ENCODE measurements around the gene PDHA1.

The PDHA1 gene

GRCh38 chrX:19377799-19378198 is 34.1 kb downstream of the PDHA1 start:
- DNase-seq = no peak

- DNase-seq = no peak
Measured at GRCh38 chrX:19381326-19381725, 37.6 kb downstream of the PDHA1 start.

- peak; percentile 50 for DNase-seq
Measured at GRCh38 chrX:19382555-19383145, 38.9 kb downstream of the PDHA1 start.

- DNase-seq = no peak
Measured at GRCh38 chrX:19386679-19387078, 43.0 kb downstream of the PDHA1 start.

GRCh38 chrX:19388064-19388679 is 44.4 kb downstream of the PDHA1 start:
- DNase-seq = no peak

- DNase-seq = no peak
Measured at GRCh38 chrX:19388741-19389140, 45.0 kb downstream of the PDHA1 start.

GRCh38 chrX:19389227-19389845 is 45.6 kb downstream of the PDHA1 start:
- no peak for DNase-seq

GRCh38 chrX:19392078-19392477 is 48.4 kb downstream of the PDHA1 start:
- DNase-seq = no peak

GRCh38 chrX:19392703-19393102 is 49.0 kb downstream of the PDHA1 start:
- DNase-seq = no peak

- no peak for DNase-seq
Measured at GRCh38 chrX:19403696-19404095, 60.0 kb downstream of the PDHA1 start.

GRCh38 chrX:19410259-19410658 is 66.5 kb downstream of the PDHA1 start:
- DNase-seq = no peak

All from stimulated activated CD4-positive, alpha-beta T cell treated with anti-CD3 and anti-CD28 coated beads, Interleukin-12 subunit alpha, Interleukin-12 subunit beta, amount 100 ng/mL, for 4 hours (primary cell).